Ovary (tissue), 3 donors: ENCODE data around the gene CHD9.

ENCODE experiments used
- POLR2A ChIP-seq: fragments of 450-650 bp; IDR thresholded peaks from one replicate; pipeline ENCODE4 v1.6.1; 2017; ENCODE audit warnings: antibody characterized with exemption, mild to moderate bottlenecking, moderate library complexity
- TF ChIP-seq, protein P1 (sequence below), 3 donors: fragments of 450-650 bp in 2 of 3; fragments of 200-600 bp in 1 of 3; IDR thresholded peaks; one replicate each; pipeline versions ENCODE4 v1.5.1 to v1.8.0; 2016 to 2022; ENCODE audit warnings: antibody characterized with exemption in 3 of 3, mild to moderate bottlenecking in 1 of 3
- donor health status: DM: no; HTN: no; CAD: no.

DNA sequence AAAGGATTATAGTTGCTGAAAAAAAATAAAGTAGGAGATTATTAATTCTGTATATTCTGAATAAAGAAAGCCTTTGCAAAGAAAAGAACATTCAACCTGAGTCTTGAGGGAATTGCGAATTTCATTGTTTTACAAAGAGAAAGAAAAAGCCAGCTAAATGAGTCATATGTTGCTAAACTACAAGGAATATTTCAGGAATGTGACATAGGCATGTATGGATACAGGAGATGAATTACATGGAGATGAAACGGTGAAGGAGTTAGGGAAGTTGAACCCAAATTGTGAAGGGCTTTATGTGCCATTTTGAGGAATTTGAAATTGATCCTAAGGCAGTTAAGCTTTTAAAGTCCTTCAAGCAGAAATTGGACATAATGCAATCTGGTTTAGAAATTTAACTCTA is 202.2 kb downstream of the CHD9 start:
- TF ChIP-seq, protein P1, sequence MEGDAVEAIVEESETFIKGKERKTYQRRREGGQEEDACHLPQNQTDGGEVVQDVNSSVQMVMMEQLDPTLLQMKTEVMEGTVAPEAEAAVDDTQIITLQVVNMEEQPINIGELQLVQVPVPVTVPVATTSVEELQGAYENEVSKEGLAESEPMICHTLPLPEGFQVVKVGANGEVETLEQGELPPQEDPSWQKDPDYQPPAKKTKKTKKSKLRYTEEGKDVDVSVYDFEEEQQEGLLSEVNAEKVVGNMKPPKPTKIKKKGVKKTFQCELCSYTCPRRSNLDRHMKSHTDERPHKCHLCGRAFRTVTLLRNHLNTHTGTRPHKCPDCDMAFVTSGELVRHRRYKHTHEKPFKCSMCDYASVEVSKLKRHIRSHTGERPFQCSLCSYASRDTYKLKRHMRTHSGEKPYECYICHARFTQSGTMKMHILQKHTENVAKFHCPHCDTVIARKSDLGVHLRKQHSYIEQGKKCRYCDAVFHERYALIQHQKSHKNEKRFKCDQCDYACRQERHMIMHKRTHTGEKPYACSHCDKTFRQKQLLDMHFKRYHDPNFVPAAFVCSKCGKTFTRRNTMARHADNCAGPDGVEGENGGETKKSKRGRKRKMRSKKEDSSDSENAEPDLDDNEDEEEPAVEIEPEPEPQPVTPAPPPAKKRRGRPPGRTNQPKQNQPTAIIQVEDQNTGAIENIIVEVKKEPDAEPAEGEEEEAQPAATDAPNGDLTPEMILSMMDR (IDR thresholded peaks at IDR 0.05), result no peak
- no peak for TF ChIP-seq POLR2A
